CD4-positive, alpha-beta T cell (primary cell): ENCODE data around the gene C1orf87. TPM values are rescaled to one million over a fixed set of nuclear protein-coding genes. Genes with fewer than 3 reads are reported as not detected.

Experiments used
- ATAC-seq: fragments of 200-7000 bp; cut with Tn5 transposase; one replicate; pipeline ENCODE4 v1.10.0; 2022; ENCODE audit warnings: mild to moderate bottlenecking; ENCODE audit not compliant: poor library complexity
- CTCF ChIA-PET: fragments of 350-600 bp; sonication (Branson Sonifier 250); formaldehyde crosslinking; loops from one replicate; lab custom pipeline; 2021; ENCODE audit warnings: antibody characterized with exemption, inconsistent platforms; lab: Charles Lee
- POLR2A ChIA-PET: fragments of 350-600 bp; sonication (Branson Sonifier 250); formaldehyde crosslinking; loops from one replicate; lab custom pipeline; 2021; ENCODE audit warnings: antibody characterized with exemption, inconsistent platforms; lab: Charles Lee
- DNase-seq, 14 experiments: peaks; one replicate each; pipeline ENCODE4 v3.0.0-alpha.2; 2013 to 2020; ENCODE audit warnings: mixed read lengths in 2 of 14
- H3K27ac ChIP-seq, 2 donors: one replicate each; pipeline versions ENCODE4 v1.5.1 to v1.7.0; 2013; ENCODE audit warnings: low read length in 2 of 2, low read depth in 1 of 2, mild to moderate bottlenecking in 1 of 2
- H3K27me3 ChIP-seq, 2 experiments: 1 replicate in 1 of 2; 2 replicates in 1 of 2; pipeline versions ENCODE4 v1.6.1 to v1.7.0; 2013; ENCODE audit warnings: low read length in 2 of 2, control low read depth in 1 of 2, mild to moderate bottlenecking in 1 of 2, moderate library complexity in 1 of 2; ENCODE audit not compliant: insufficient read depth in 2 of 2, control insufficient read depth in 1 of 2
- H3K36me3 ChIP-seq: one replicate; pipeline ENCODE4 v1.6.1; 2013; ENCODE audit warnings: low read length, control low read depth; ENCODE audit not compliant: insufficient read depth
- H3K4me1 ChIP-seq: one replicate; pipeline ENCODE4 v1.6.1; 2013; ENCODE audit warnings: low read length, control low read depth; ENCODE audit not compliant: insufficient read depth
- H3K4me3 ChIP-seq: one replicate; pipeline ENCODE4 v1.5.1; 2013; ENCODE audit warnings: mild to moderate bottlenecking, low read length, moderate library complexity
- H3K9me3 ChIP-seq, 2 experiments: 1 replicate in 1 of 2; 2 replicates in 1 of 2; pipeline versions ENCODE4 v1.6.1 to v1.7.0; 2013; ENCODE audit warnings: low read length in 2 of 2, mild to moderate bottlenecking in 2 of 2, control low read depth in 1 of 2, moderate library complexity in 1 of 2; ENCODE audit not compliant: control insufficient read depth in 1 of 2, insufficient read depth in 1 of 2
- H3K27ac Mint-ChIP-seq: one replicate; pipeline ENCODE4 v1.8.0; 2020; ENCODE audit warnings: mixed read lengths
- H3K27me3 Mint-ChIP-seq: one replicate; pipeline ENCODE4 v1.8.0; 2021; ENCODE audit warnings: mixed read lengths
- H3K36me3 Mint-ChIP-seq: one replicate; pipeline ENCODE4 v1.8.0; 2021; ENCODE audit warnings: low read depth, mixed read lengths
- H3K4me1 Mint-ChIP-seq: one replicate; pipeline ENCODE4 v1.8.0; 2021; ENCODE audit warnings: low read depth, mixed read lengths
- H3K4me3 Mint-ChIP-seq: one replicate; pipeline ENCODE4 v1.8.0; 2020; ENCODE audit warnings: mild to moderate bottlenecking, mixed read lengths
- H3K9me3 Mint-ChIP-seq: one replicate; pipeline ENCODE4 v1.8.0; 2020; ENCODE audit warnings: mixed read lengths
- intact Hi-C, 2 experiments: fragments of 100-400 bp; cut with DNase I in 1 of 2; cut with micrococcal nuclease in 1 of 2; formaldehyde crosslinking; loops; one replicate each; pipeline versions ENCODE4 v1.15.1 to v1.9.0; 2023 to 2025; cut with DNase I, micrococcal nuclease
- total RNA-seq, 174 experiments: library from RNA in 2 of 174; stranded (reverse) in 2 of 174; gene quantifications; one replicate each; pipeline ENCODE4 v1.2.3 and lab custom pipeline; 2021 to 2026
- TF ChIP-seq, protein P1 (sequence below): fragments of 200-600 bp; IDR thresholded peaks from one replicate; pipeline ENCODE4 v1.8.0; 2022; ENCODE audit warnings: antibody characterized with exemption, mild to moderate bottlenecking

The C1orf87 gene
- total RNA-seq, 2 experiments from 2014 or later, result not detected

GRCh38 chr1:60054374-60054773, 19.2 kb downstream of the C1orf87 start:
- no peak for ATAC-seq

DNA sequence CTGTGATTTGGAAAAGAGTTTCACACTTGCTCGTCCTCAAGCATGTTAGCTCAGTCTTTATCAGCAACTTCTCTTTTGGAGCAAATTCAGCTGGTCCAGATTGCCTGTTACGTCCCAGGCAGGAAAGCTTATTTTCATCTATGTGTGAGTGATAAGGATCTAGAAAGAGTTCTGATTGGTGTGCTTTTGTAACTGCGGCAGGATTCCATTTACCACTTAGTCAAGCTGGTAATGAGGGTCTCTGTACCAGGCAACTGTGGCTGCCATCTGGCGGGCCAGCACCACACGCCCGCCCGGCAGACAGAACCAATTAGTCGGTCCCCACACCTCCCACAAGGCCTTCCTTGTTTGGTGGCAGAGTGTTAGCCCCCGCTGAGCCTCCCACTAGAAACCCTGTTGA, 21.0 kb downstream of the C1orf87 start:
- Histone ChIP-seq H3K27ac (no peak overlapping the region), H3K36me3 (no peaks in the 10 kb centered on the region), H3K9me3 (peaks cover 0 to 4% of the 10 kb centered on the region in 2 experiments), H3K4me1 (no peaks in the 10 kb centered on the region), H3K27me3 (peaks cover 0 to 3% of the 10 kb centered on the region in 2 experiments), H3K4me3 (no peak overlapping the region)
- DNase-seq (no peak), ATAC-seq (no peak)
- Mint-ChIP-seq H3K9me3 (peaks cover 2% of the 10 kb centered on the region), H3K36me3 (no peaks in the 10 kb centered on the region), H3K4me1 (no peaks in the 10 kb centered on the region), H3K27me3 (no peaks in the 10 kb centered on the region), H3K4me3 (no peak overlapping the region), H3K27ac (no peak overlapping the region)
- CTCF ChIA-PET, result no interaction called here
- TF ChIP-seq, protein P1, sequence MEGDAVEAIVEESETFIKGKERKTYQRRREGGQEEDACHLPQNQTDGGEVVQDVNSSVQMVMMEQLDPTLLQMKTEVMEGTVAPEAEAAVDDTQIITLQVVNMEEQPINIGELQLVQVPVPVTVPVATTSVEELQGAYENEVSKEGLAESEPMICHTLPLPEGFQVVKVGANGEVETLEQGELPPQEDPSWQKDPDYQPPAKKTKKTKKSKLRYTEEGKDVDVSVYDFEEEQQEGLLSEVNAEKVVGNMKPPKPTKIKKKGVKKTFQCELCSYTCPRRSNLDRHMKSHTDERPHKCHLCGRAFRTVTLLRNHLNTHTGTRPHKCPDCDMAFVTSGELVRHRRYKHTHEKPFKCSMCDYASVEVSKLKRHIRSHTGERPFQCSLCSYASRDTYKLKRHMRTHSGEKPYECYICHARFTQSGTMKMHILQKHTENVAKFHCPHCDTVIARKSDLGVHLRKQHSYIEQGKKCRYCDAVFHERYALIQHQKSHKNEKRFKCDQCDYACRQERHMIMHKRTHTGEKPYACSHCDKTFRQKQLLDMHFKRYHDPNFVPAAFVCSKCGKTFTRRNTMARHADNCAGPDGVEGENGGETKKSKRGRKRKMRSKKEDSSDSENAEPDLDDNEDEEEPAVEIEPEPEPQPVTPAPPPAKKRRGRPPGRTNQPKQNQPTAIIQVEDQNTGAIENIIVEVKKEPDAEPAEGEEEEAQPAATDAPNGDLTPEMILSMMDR, result no peak
- intact Hi-C loops, result no loop called here
- POLR2A ChIA-PET, result no interaction called here

More at GRCh38 chr1:60054374-60054773, 19.2 kb downstream of the C1orf87 start:
- no peaks in the 10 kb centered on the region for H3K36me3 ChIP-seq
- no peak overlapping the region for H3K4me3 Mint-ChIP-seq
- no peak overlapping the region for H3K4me3 ChIP-seq
- H3K27me3 ChIP-seq, result peaks cover 0 to 2% of the 10 kb centered on the region in 2 experiments
- POLR2A ChIA-PET, result no interaction called here
- peaks cover 0 to 4% of the 10 kb centered on the region in 2 experiments for H3K9me3 ChIP-seq
- no peak overlapping the region for H3K27ac Mint-ChIP-seq
- no peak for DNase-seq
- no peaks in the 10 kb centered on the region for H3K27me3 Mint-ChIP-seq
- H3K36me3 Mint-ChIP-seq, result no peaks in the 10 kb centered on the region
- intact Hi-C loops, result no loop called here
- CTCF ChIA-PET, result no interaction called here
- peaks cover 1% of the 10 kb centered on the region for H3K9me3 Mint-ChIP-seq
- H3K4me1 ChIP-seq, result no peaks in the 10 kb centered on the region
- TF ChIP-seq, protein P1, result no peak
- H3K27ac ChIP-seq, result no peak overlapping the region
- no peaks in the 10 kb centered on the region for H3K4me1 Mint-ChIP-seq

- ChIA-PET POLR2A (no interaction called here), CTCF (no interaction called here)
- no peaks in the 10 kb centered on the region for H3K36me3 ChIP-seq
- Mint-ChIP-seq H3K4me3 (no peak overlapping the region), H3K27ac (no peak overlapping the region), H3K27me3 (no peaks in the 10 kb centered on the region), H3K9me3 (peaks cover 2% of the 10 kb centered on the region), H3K4me1 (no peaks in the 10 kb centered on the region), H3K36me3 (no peaks in the 10 kb centered on the region)
- peaks cover 0 to 3% of the 10 kb centered on the region in 2 experiments for H3K27me3 ChIP-seq
- H3K9me3 ChIP-seq, result peaks cover 0 to 4% of the 10 kb centered on the region in 2 experiments
- TF ChIP-seq, protein P1, result no peak
- H3K4me3 ChIP-seq, result no peak overlapping the region
- intact Hi-C loops, result no loop called here
- no peak overlapping the region for H3K27ac ChIP-seq
- ATAC-seq (no peak), DNase-seq (no peak)
- H3K4me1 ChIP-seq, result no peaks in the 10 kb centered on the region
Measured at GRCh38 chr1:60051191-60051590, 22.4 kb downstream of the C1orf87 start.
